Progenitor cell of endocrine pancreas (in vitro differentiated cells): Measurements from ENCODE around the gene P3H2. TPM values are rescaled to one million over a fixed set of nuclear protein-coding genes. Genes with fewer than 3 reads are reported as not detected.

Experiments
- DNase-seq: peaks from one replicate; pipeline ENCODE4 v3.0.0; 2021; ENCODE audit warnings: low spot score; ENCODE audit not compliant: unreplicated experiment
- H3K27ac Mint-ChIP-seq: 2 replicates; pipeline ENCODE4 v1.8.0; 2021; ENCODE audit warnings: mild to moderate bottlenecking, moderate library complexity, mixed read lengths
- H3K27me3 Mint-ChIP-seq: 2 replicates; pipeline ENCODE4 v1.8.0; 2021; ENCODE audit warnings: mixed read lengths
- H3K36me3 Mint-ChIP-seq: 2 replicates; pipeline ENCODE4 v1.8.0; 2022; ENCODE audit warnings: mixed read lengths; ENCODE audit not compliant: insufficient read depth
- H3K4me1 Mint-ChIP-seq: 2 replicates; pipeline ENCODE4 v1.8.0; 2021; ENCODE audit warnings: low read depth, mixed read lengths
- H3K4me3 Mint-ChIP-seq: 2 replicates; pipeline ENCODE4 v1.8.0; 2021; ENCODE audit warnings: low read depth, mild to moderate bottlenecking, moderate library complexity, mixed read lengths
- H3K9me3 Mint-ChIP-seq: 2 replicates; pipeline ENCODE4 v1.8.0; 2021; ENCODE audit warnings: low read depth, mixed read lengths
- CTCF ChIP-seq: fragments of 200-600 bp; sonication (generic); IDR thresholded peaks from one replicate; pipeline ENCODE4 v1.5.0; 2021; ENCODE audit warnings: antibody characterized with exemption, mild to moderate bottlenecking; ENCODE audit not compliant: unreplicated experiment
- total RNA-seq: library from RNA; stranded (reverse); gene quantifications from 2 replicates; pipeline ENCODE4 v1.2.1, GENCODE V29; 2021

Gene P3H2
- total RNA-seq, 1 donor from 2014 or later = 5.3 TPM

DNA sequence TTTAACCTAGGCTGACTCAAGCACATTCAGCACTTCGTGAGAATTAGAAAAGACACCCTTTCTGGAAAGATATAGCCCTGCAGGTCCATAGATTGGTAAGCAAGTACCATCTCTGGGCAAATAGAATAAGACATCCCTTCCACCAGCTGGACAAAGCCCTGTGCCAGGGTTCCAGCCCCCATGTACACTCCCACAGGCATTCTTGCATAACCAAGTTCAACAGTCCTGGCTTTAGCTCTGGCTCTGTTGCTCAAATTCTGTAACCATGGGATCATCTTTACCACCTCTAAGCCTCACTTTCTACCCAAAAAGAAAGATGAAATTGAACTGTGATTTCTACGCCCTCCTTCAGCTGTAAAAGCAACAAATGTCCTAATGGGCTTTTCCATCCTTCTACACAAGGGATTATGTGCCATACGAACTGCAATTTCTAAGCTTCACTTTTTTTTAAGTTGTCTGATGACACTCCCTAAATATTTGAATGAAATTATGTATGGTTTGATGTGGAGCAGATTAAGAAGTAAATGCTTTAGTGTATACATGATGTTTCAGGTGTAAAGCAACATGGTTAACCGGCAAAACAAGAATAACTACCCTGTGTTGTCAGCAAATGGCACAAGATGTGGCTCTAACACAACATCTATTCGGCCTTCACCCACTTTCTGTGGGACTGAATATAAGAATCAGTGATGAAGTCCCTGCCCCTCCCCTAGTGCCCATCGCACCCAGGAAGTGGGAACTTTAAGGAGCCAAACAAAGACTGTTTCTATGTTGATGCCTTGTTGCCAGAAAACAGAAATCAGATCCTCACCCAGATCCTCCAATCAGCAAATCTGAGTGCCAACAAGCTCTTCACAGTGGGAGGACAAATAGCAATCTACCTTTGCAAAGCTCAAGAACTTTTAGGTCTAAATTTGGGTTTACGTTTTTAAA lies 165.7 kb downstream of the P3H2 start:
- H3K9me3 Mint-ChIP-seq = no peaks in the 10 kb centered on the region
- H3K27ac Mint-ChIP-seq = no peak overlapping the region
- H3K4me3 Mint-ChIP-seq = no peak overlapping the region
- peaks cover 34% of the 10 kb centered on the region for H3K27me3 Mint-ChIP-seq
- H3K36me3 Mint-ChIP-seq = no peaks in the 10 kb centered on the region
- no peak for TF ChIP-seq CTCF
- no peak for DNase-seq
- H3K4me1 Mint-ChIP-seq = peaks cover 2% of the 10 kb centered on the region

- H3K27ac Mint-ChIP-seq = no peak overlapping the region
- H3K9me3 Mint-ChIP-seq = no peaks in the 10 kb centered on the region
- peaks cover 32% of the 10 kb centered on the region for H3K27me3 Mint-ChIP-seq
- no peak overlapping the region for H3K4me3 Mint-ChIP-seq
- no peak for TF ChIP-seq CTCF
- H3K36me3 Mint-ChIP-seq = no peaks in the 10 kb centered on the region
- peaks cover 7% of the 10 kb centered on the region for H3K4me1 Mint-ChIP-seq
- DNase-seq = no peak
Observed at GRCh38 chr3:189953551-189953950, 167.1 kb downstream of the P3H2 start.

GRCh38 chr3:189952272-189952671 lies 168.4 kb downstream of the P3H2 start:
- no peak overlapping the region for H3K4me3 Mint-ChIP-seq
- no peak for TF ChIP-seq CTCF
- H3K4me1 Mint-ChIP-seq = peaks cover 7% of the 10 kb centered on the region
- peaks cover 31% of the 10 kb centered on the region for H3K27me3 Mint-ChIP-seq
- no peak overlapping the region for H3K27ac Mint-ChIP-seq
- no peaks in the 10 kb centered on the region for H3K36me3 Mint-ChIP-seq
- no peaks in the 10 kb centered on the region for H3K9me3 Mint-ChIP-seq
- DNase-seq = no peak

GRCh38 chr3:189950258-189950657 lies 170.4 kb downstream of the P3H2 start:
- Mint-ChIP-seq H3K36me3 (no peaks in the 10 kb centered on the region), H3K9me3 (no peaks in the 10 kb centered on the region), H3K27ac (no peak overlapping the region), H3K4me1 (peaks cover 7% of the 10 kb centered on the region), H3K27me3 (peaks cover 40% of the 10 kb centered on the region), H3K4me3 (no peak overlapping the region)
- no peak for DNase-seq
- TF ChIP-seq CTCF = no peak

DNA sequence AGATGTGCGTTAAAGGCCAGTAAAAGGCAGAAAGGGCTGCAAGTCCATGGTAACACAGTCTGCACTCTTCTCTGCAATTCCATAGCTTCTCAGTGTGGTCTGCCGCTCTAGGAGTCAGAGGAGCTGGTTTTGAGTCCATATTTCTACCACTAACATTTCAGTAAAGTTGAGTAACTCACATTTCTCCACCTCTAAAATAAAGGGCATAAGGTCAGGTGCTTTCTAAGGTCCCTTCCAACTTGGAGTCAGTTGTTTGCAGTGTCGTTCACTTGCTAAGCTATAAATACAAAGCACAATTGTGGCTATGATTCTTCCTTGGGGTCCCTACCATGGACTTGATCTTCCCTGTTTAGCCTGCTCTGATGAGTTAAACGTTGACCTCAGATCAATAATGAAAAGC lies 171.1 kb downstream of the P3H2 start:
- TF ChIP-seq CTCF = no peak
- Mint-ChIP-seq H3K4me1 (peaks cover 7% of the 10 kb centered on the region), H3K27me3 (peaks cover 38% of the 10 kb centered on the region), H3K9me3 (no peaks in the 10 kb centered on the region), H3K36me3 (no peaks in the 10 kb centered on the region), H3K27ac (no peak overlapping the region), H3K4me3 (no peak overlapping the region)
- no peak for DNase-seq
